HEK293 (cell line): Measurements from ENCODE around the gene AADAT.

Experiments
- BCL11B ChIP-seq: fragments of 450-650 bp; formaldehyde crosslinking; IDR thresholded peaks from 2 replicates; pipeline ENCODE4 v1.5.1; 2016; ENCODE audit warnings: low read depth, missing biosample characterization, missing genetic modification characterization
- EGR2 ChIP-seq: fragments of 450-650 bp; formaldehyde crosslinking; IDR thresholded peaks from 2 replicates; pipeline ENCODE4 v1.5.1; 2016; ENCODE audit warnings: low read depth, missing biosample characterization, missing genetic modification characterization
- HOXA7 ChIP-seq: sonication (generic); formaldehyde crosslinking; IDR thresholded peaks from 2 replicates; pipeline ENCODE4 v1.8.1; 2022; ENCODE audit warnings: missing genetic modification reagents, borderline replicate concordance
- KLF1 ChIP-seq: fragments of 450-650 bp; formaldehyde crosslinking; IDR thresholded peaks from 2 replicates; pipeline ENCODE4 v1.5.1; 2016; ENCODE audit warnings: missing biosample characterization, missing genetic modification characterization
- KLF7 ChIP-seq: fragments of 450-650 bp; formaldehyde crosslinking; IDR thresholded peaks from 2 replicates; pipeline ENCODE4 v1.5.1; 2016; ENCODE audit warnings: missing biosample characterization, missing genetic modification characterization, borderline replicate concordance
- PRDM2 ChIP-seq: fragments of 450-650 bp; formaldehyde crosslinking; IDR thresholded peaks from 2 replicates; pipeline ENCODE4 v1.5.1; 2016; ENCODE audit warnings: missing biosample characterization, missing genetic modification characterization, borderline replicate concordance
- SP7 ChIP-seq: fragments of 450-650 bp; formaldehyde crosslinking; IDR thresholded peaks from 2 replicates; pipeline ENCODE4 v1.5.1; 2016; ENCODE audit warnings: missing biosample characterization, missing genetic modification characterization
- ZBTB26 ChIP-seq: fragments of 450-650 bp; formaldehyde crosslinking; optimal IDR thresholded peaks from 2 replicates; pipeline ENCODE3; 2016; ENCODE audit warnings: missing biosample characterization, mild to moderate bottlenecking, missing genetic modification characterization
- ZBTB44 ChIP-seq: fragments of 450-650 bp; IDR thresholded peaks from 2 replicates; pipeline ENCODE4 v1.5.1; 2018; ENCODE audit warnings: missing biosample characterization, mild to moderate bottlenecking, missing genetic modification characterization
- ZBTB49 ChIP-seq: fragments of 450-650 bp; formaldehyde crosslinking; IDR thresholded peaks from 2 replicates; pipeline ENCODE4 v1.5.1; 2016; ENCODE audit warnings: missing biosample characterization, missing genetic modification characterization, low read depth
- ZFP41 ChIP-seq: fragments of 450-650 bp; formaldehyde crosslinking; IDR thresholded peaks from 2 replicates; pipeline ENCODE4 v1.5.1; 2016; ENCODE audit warnings: missing biosample characterization, missing genetic modification characterization, borderline replicate concordance
- ZNF10 ChIP-seq: fragments of 450-650 bp; formaldehyde crosslinking; IDR thresholded peaks from 2 replicates; pipeline ENCODE4 v1.5.1; 2017; ENCODE audit warnings: missing biosample characterization, missing genetic modification characterization
- ZNF221 ChIP-seq: fragments of 450-650 bp; formaldehyde crosslinking; IDR thresholded peaks from 2 replicates; pipeline ENCODE4 v1.5.1; 2017; ENCODE audit warnings: missing biosample characterization, missing genetic modification characterization, borderline replicate concordance
- ZNF280C ChIP-seq: fragments of 450-650 bp; formaldehyde crosslinking; IDR thresholded peaks from 2 replicates; pipeline ENCODE4 v1.5.1; 2016; ENCODE audit warnings: missing biosample characterization, missing genetic modification characterization
- ZNF350 ChIP-seq: fragments of 450-650 bp; formaldehyde crosslinking; IDR thresholded peaks from 2 replicates; pipeline ENCODE4 v1.5.0; 2017; ENCODE audit warnings: missing biosample characterization, mild to moderate bottlenecking, missing genetic modification characterization
- ZNF394 ChIP-seq: fragments of 450-650 bp; formaldehyde crosslinking; IDR thresholded peaks from 2 replicates; pipeline ENCODE4 v1.5.1; 2016; ENCODE audit warnings: missing biosample characterization, missing genetic modification characterization, mild to moderate bottlenecking, moderate library complexity, borderline replicate concordance
- ZNF501 ChIP-seq: fragments of 450-650 bp; formaldehyde crosslinking; IDR thresholded peaks from 2 replicates; pipeline ENCODE4 v1.5.1; 2016; ENCODE audit warnings: missing biosample characterization, missing genetic modification characterization
- ZNF558 ChIP-seq: fragments of 450-650 bp; formaldehyde crosslinking; IDR thresholded peaks from 2 replicates; pipeline ENCODE4 v1.5.1; 2016; ENCODE audit warnings: missing biosample characterization, missing genetic modification characterization
- ZNF580 ChIP-seq: fragments of 450-650 bp; formaldehyde crosslinking; IDR thresholded peaks from 2 replicates; pipeline ENCODE4 v1.5.1; 2016; ENCODE audit warnings: missing biosample characterization, missing genetic modification characterization
- ZNF624 ChIP-seq: fragments of 450-650 bp; formaldehyde crosslinking; IDR thresholded peaks from 2 replicates; pipeline ENCODE4 v1.5.1; 2017; ENCODE audit warnings: missing biosample characterization, missing genetic modification characterization
- ZNF629 ChIP-seq: fragments of 450-650 bp; formaldehyde crosslinking; IDR thresholded peaks from 2 replicates; pipeline ENCODE4 v1.5.1; 2017; ENCODE audit warnings: missing biosample characterization, missing genetic modification characterization
- ZNF785 ChIP-seq: fragments of 450-650 bp; formaldehyde crosslinking; IDR thresholded peaks from 2 replicates; pipeline ENCODE4 v1.5.1; 2016; ENCODE audit warnings: missing biosample characterization, missing genetic modification characterization
- ZSCAN4 ChIP-seq: fragments of 450-650 bp; formaldehyde crosslinking; IDR thresholded peaks from 2 replicates; pipeline ENCODE4 v1.5.1; 2017; ENCODE audit warnings: missing biosample characterization, missing genetic modification characterization

The AADAT gene

GRCh38 chr4:170027181-170027829, 62.5 kb downstream of the AADAT start (continued):
- TF ChIP-seq ZBTB26 (tag by site-specific recombination): peak; percentile 64
- TF ChIP-seq ZNF280C (tag by site-specific recombination): no peak
- TF ChIP-seq ZNF350 (tag by site-specific recombination): peak; percentile 66; the same call in 1 of the 2 replicates
- TF ChIP-seq ZBTB49 (tag by site-specific recombination): no peak
- TF ChIP-seq PRDM2 (tag by site-specific recombination): no peak
- peak; percentile 73; the same call in 1 of the 2 replicates for TF ChIP-seq ZNF501 (tag by site-specific recombination)
- TF ChIP-seq ZNF580 (tag by site-specific recombination): no peak
- peak; percentile 25; the same call in 1 of the 2 replicates for TF ChIP-seq EGR2 (tag by site-specific recombination)
- peak; percentile 32; the same call in 1 of the 2 replicates for TF ChIP-seq ZBTB44 (tag by site-specific recombination)
- peak; percentile 74; the same call in 1 of the 2 replicates for TF ChIP-seq KLF7
- no peak for TF ChIP-seq ZNF624 (tag by site-specific recombination)
- no peak for TF ChIP-seq HOXA7 (CRISPR knock-in tag)
- no peak for TF ChIP-seq ZFP41 (tag by site-specific recombination)
- TF ChIP-seq ZSCAN4 (tag by site-specific recombination): no peak
- 0 out of 2 replicates have a peak, but pooled peaks have one; percentile 41 for TF ChIP-seq ZNF10 (tag by site-specific recombination)
- TF ChIP-seq ZNF221 (tag by site-specific recombination): no peak
- TF ChIP-seq SP7 (tag by site-specific recombination): peak; percentile 67
- peak; percentile 54; the same call in 1 of the 2 replicates for TF ChIP-seq ZNF394 (tag by site-specific recombination)
- peak; percentile 86 for TF ChIP-seq KLF1 (tag by site-specific recombination)
- no peak for TF ChIP-seq ZNF558
- 0 out of 2 replicates have a peak, but pooled peaks have one; percentile 39 for TF ChIP-seq ZNF629 (tag by site-specific recombination)
- no peak for TF ChIP-seq ZNF785
- TF ChIP-seq BCL11B: peak; percentile 70; the same call in 1 of the 2 replicates
